Amygdala (tissue), 56 donors: ENCODE measurements around the gene FBL.

Experiments
- DNase-seq, 56 donors: peaks; one replicate each; lab custom pipeline; 2025; lab: John Stamatoyannopoulos, UW

Gene FBL

DNA sequence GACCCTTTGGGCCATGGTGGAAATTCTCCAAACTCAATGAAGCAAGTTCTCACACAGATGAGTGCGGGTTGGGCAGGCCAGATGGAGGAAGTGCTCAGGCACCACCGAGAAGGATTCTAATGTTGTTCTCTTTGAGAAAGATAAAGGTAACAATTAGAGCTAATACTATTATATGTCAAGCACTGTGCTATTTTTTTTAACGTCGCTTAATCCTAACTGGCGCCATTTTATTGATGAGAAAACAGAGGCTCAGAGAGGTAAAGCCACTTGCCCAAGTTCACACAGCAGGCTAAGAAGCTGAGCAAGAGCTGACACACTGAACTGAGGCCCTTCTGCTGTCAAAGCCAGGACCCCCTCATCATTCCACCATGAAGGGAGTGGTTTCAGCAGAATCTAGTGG lies 1.0 kb downstream of the FBL start:
- no peak for DNase-seq

DNA sequence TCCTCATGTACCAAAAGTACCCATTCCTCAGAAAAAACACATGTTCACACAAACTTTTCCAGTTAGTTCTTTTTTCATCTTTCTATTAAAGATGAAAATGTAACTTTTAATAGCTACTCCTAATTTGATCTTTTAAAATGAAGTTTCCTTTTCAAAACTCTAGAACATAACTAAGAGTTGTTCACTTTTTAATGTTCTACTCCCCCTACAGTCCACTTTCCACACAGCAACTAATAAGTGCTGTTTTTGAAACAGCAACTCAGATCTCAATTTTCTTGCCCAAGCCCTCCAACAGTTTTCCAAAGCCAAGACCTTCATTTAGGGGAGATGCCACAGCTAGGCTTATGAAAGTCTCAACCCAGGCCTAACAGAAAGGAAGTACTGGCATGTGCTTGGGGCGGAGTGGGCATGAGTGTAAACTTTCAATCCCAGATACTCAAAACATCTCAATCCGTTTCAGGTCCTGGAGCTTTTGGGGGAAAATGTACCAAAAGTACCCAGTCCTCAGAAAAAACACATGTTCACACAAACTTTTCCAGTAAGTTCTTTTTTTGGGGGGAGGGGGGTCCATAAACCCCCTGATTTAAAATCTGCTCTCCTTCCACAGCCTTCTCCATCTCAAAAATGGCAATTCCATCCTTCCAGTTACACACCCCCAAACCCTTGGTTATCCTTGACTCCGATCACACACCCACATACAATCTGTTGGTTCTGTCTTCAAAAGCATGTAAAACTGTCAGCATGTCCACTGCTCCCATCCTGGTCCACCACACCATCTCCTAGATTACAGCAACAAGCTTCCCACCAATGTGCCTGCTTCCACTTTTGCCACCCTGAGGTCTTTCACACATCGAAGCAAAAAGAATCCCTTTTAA lies 2.0 kb downstream of the FBL start:
- DNase-seq = peak in 2 of 56 donors; percentile 7 to 18

DNA sequence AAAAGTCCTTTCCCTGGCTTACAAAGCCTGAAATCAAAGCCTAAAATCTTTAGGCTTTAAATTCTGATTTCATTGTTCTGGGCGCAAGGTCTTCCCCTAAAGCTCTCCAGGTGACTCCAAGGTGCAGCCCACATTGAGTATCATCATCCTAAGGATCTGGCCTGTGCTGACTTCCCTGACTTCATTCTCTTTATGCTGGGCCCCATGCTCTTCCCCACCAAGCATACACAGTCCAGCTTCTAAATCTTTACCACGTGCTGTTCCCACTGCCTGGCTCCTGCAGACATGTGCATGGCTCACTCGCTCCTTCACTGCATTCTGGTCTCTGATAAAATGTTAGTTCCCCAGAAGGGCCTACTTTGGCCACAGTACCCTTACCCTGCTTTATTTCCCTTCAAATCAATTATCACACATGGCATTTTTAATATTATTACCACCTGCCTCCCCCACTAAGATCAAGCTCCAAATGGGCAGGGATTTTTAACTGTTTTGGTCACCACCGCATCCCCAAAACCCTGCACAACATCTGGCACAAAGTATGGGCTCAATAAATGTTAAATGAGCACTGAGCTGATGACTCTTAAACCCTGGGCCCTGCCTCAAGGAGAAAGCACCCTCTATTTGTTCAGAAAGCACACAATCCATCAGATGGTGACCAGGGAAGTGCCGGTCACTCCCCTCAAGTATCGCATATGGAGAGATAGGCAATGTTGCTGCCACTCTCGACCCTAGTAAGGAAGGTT lies 3.3 kb downstream of the FBL start:
- DNase-seq = no peak

DNA sequence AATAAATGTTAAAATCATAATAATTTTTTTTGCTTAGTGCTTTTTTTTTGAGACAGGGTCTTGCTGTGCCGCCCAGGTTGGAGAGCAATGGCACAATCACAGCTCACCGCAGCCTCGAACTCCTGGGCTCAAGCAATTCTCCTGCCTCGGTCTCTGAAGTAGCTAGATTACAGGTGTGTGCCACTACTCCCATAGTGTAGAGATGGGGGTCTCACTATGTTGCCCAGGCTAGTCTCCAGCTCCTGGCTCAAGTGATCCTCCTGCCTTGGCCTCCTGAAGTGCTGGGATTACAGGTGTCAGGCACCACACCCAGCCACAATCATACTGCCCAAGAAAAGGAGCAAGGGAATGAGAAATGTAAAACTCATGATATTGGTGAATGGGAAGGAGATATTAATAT lies 5.1 kb downstream of the FBL start:
- DNase-seq = no peak

DNA sequence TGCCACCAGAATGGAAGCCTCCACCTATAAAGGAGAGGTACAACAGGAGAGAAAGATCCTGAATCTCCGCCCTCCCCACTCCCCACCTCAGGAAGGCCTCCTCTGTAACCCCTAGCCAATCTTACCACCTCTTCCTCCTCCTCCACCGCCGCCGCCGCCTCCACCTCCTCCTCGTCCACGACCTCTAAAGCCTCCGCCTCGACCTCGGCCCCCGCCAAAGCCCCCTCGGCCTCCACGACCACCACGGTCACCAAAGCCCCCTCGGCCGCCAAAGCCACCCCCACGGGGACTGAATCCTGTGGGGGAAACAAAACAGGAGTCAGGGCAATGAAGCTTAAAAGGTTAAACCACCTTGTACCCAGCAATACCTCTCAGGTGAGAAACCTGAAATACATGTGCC lies 5.7 kb downstream of the FBL start:
- no peak for DNase-seq

DNA sequence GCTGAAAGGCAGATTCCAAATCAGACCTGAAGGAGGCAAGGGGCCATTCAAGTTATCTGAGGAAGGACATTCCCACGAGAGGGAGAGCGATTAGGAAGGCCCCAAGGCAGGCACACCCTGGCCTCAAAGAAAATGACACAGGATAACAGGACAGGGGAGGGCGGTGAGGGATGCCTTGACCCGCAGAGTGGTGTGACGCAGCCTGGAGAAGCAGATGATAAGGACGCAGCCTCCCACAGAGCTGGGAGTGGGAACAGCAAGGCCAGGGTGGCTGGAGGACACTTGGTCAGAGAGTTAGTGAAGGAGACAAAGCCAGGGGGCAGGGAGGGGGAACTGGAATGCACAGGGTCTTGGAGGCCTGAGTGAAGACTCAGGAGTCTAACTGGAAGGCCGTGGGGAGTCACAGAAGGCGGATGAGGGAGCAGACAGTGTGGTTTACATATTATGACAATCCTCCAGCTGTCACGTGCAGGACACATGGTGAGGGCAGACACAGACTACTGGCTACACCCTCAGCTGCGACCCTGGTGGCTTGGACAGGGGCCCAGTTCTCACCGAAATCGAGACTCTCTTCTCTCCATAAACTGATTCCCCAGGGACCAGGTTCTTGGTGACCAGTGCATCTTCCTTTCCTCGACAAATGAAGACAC lies 6.4 kb downstream of the FBL start:
- no peak for DNase-seq

DNA sequence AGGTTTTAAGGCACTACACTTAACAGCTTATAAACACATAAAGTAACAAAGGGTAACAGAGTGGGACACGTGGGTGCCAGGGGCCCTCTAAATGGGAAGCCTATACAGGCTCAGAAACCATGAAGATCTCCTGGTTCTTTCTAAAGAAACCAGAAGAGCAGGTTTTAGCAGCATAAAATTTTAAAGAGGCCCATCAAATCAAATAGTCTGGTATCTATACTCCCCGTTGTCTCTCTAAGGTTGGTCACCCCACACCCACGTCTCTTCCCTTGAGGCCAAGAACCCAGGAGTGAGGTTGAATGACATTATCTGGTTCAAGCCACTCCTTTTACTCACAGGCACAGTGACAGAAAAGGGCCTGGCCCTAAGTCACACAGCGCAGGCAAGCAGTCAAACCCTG lies 7.6 kb downstream of the FBL start:
- DNase-seq = no peak

GRCh38 chr19:39837978-39838377 lies 8.2 kb downstream of the FBL start:
- no peak for DNase-seq

- peak in 3 of 56 donors; percentile 25 to 62 (median 29) for DNase-seq
Measured at GRCh38 chr19:39834287-39834841, 11.8 kb downstream of the FBL start.

- DNase-seq = peak; percentile 61 to 99 (median 94)
Measured at GRCh38 chr19:39833464-39834286, 12.5 kb downstream of the FBL start, which contains the start of gene DYRK1B. TSS of gene DYRK1B (minus strand) at chr19:39834162. CDS start at chr19:39831867, 2,295 bp downstream.

DNA sequence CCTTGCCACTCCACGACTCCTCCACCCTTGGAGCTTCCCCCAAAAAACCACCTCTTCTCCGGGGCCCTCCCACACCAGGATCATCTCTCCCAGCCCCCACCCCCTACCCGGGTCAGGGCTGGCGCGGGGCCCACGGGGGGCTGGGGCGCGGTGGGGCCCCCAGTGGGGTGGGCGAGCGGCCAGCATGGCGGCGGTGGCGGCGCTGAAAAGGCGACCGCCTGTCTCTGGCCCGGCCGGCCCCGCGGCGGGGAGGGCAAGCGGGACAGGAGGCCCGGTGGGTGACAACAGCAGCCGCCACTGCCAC lies 13.1 kb downstream of the FBL start:
- peak in 1 of 56 donors; percentile 5 for DNase-seq

GRCh38 chr19:39832341-39833083 lies 13.7 kb downstream of the FBL start:
- no peak for DNase-seq

GRCh38 chr19:39831679-39832078 lies 14.5 kb downstream of the FBL start:
- DNase-seq = no peak

DNA sequence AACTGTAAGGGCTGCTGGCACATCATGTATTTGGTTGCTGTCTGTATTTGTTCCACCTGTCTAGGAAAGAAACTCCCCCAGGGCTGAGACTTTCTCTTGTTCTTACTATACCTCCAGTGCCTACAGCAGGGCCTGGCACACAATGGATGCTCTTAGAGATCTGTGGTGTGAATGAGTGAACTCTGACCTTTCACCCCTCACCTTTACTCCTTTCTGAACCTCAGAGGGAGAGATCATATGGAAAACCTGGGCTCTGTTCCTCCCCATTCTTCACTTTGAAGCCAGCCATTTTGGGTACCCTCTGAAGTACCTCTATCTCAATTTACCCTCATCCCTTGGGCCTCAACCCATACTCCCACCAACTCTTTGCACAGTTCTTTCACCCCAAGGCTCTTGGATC lies 15.3 kb downstream of the FBL start:
- DNase-seq = no peak

DNA sequence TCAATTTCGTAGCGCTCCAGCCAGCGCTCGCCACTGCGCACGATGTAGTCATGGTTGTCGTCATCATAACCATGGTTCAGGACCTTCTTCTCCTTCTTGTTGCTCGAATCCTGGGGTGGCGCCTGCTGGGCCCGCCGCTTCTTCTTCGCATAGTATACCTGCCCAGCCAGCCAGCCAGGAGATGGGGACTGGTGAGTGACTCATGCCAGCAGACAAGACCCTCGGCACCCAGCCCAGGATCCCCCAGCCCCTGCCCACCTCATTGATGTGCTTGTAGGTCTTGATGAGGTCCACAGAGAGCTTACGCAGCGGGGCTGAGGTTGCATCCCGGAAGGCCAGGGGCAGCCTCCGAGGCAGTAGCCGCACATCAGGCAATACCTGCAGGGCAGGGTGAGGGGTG lies 15.8 kb downstream of the FBL start:
- DNase-seq = no peak

DNA sequence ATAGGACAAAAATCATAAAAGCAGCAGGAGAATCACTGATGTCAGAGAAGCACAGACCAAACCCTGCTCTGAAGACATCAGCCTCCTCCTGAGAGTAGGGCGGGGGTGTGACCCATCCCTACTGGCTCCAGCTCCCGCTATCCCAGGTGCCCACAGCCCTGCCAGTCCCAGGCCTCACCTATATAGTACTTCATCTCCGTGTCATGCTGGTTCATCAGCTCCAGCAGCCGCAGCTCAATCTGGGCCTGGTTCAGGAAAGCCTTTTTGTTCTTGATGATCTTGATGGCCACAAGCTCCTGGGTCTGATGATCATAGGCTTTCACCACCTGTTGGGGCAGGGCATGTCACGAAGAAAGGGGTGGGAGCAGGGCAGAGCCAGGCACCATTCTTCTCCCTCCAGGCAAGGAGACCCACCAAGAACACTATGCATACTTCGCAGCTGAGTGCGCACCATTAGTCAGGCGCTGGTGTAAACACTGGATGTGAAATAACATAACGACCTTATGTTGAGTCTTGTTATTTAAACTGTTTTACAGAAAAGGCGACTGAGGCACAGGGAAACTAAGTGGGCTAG lies 16.4 kb downstream of the FBL start:
- no peak for DNase-seq

GRCh38 chr19:39828654-39829032 lies 17.5 kb downstream of the FBL start:
- no peak for DNase-seq

DNA sequence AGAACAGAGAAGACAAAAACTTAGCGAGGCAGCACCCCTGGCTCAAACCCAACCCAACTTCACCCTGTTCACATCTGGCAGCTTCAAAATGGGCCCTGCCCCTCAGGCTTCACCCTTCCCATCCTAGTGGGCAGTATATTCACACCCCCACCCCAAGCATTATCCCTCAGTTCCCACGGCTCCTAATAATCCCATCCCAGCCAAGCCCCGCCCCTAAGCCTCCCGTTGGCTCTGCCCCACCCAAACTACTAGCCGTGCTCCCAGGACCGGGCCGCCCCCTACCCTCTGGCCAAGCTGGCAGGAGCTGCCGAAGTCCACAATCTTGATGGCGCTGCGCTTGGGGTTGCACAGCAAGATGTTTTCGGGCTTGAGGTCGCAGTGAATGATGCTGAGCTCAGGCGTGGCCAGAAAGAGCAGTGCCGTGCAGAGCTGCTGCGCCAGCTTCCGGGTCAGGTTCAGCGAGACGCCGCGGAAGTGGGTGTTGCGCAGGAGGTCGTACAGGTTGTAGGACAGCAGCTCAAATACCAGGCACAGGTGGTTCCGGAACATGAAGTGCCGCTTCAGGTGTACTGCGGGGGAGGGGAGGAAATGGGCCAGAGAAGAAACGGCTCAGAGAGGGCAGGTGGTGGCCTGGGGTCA lies 18.0 kb downstream of the FBL start:
- DNase-seq = no peak

- DNase-seq = no peak
Measured at GRCh38 chr19:39827216-39827615, 19.0 kb downstream of the FBL start.
